Left lung (tissue), 10 donors: ENCODE results near the gene NUCB1. TPM values are rescaled to one million over a fixed set of nuclear protein-coding genes. Genes with fewer than 3 reads are reported as not detected.
"Not testable (repeated sequence)": the region's sequence is repeated elsewhere in the genome, so short reads cannot be mapped to it uniquely, and the experiment has no call there.

ENCODE experiments used
- ATAC-seq: fragments of 200-7000 bp; cut with Tn5 transposase; one replicate; pipeline ENCODE4 v1.9.1; 2020; ENCODE audit warnings: moderate library complexity
- DNase-seq, 4 donors: peaks; one replicate each; pipeline ENCODE4 v3.0.0-alpha.2; 2013 to 2020
- H3K27ac ChIP-seq, 2 donors: fragments of 200-600 bp; sonication (generic) in 1 of 2; one replicate each; pipeline versions ENCODE4 v1.5.0 to v1.8.0; 2020 to 2021
- H3K27me3 ChIP-seq, 2 donors: fragments of 200-600 bp; sonication (generic) in 1 of 2; one replicate each; pipeline versions ENCODE4 v1.5.0 to v1.8.0; 2020 to 2021
- H3K36me3 ChIP-seq, 2 donors: fragments of 200-600 bp; sonication (generic) in 1 of 2; one replicate each; pipeline versions ENCODE4 v1.5.0 to v1.8.0; 2020 to 2021
- H3K4me1 ChIP-seq, 2 donors: fragments of 200-600 bp; one replicate each; pipeline ENCODE4 v1.8.0; 2021
- H3K4me3 ChIP-seq, 2 donors: fragments of 200-600 bp; sonication (generic) in 1 of 2; one replicate each; pipeline versions ENCODE4 v1.5.0 to v1.8.0; 2020 to 2021; ENCODE audit warnings: mild to moderate bottlenecking in 1 of 2
- H3K9me3 ChIP-seq, 2 donors: fragments of 200-600 bp; sonication (generic) in 1 of 2; one replicate each; pipeline versions ENCODE4 v1.5.0 to v1.8.0; 2020 to 2021
- CTCF ChIP-seq, 2 donors: fragments of 200-600 bp; sonication (generic) in 1 of 2; IDR thresholded peaks; one replicate each; pipeline versions ENCODE4 v1.5.0 to v1.8.0; 2021; ENCODE audit warnings: antibody characterized with exemption in 2 of 2
- intact Hi-C, 2 donors: fragments of 100-400 bp; cut with DNase I; formaldehyde crosslinking; loops; one replicate each; pipeline versions ENCODE4 v1.11.2 to v1.14.2; 2022
- polyA plus RNA-seq, 6 donors: library from polyadenylated mRNA; unstranded; fragments of 120-200 nt; gene quantifications; one replicate each; pipeline ENCODE4 v1.2.1, GENCODE V29; 2013; ENCODE audit not compliant: insufficient read length in 6 of 6
- total RNA-seq, 2 donors: library from RNA; stranded (reverse); fragmentation: NEBNext Ultra II Directional; extraction: Animal tissue kit (Norgen Biotek cat#: 25700); gene quantifications; one replicate each; pipeline ENCODE4 v1.2.1, GENCODE V29; 2021
- donor health status: DM: no; HTN: yes; CAD: no.
- donor health status: DM: no; HTN: no; CAD: no.

The NUCB1 gene
- total and polyA plus RNA-seq, 8 donors, result 171 to 331 (median 201) TPM

- no peak for DNase-seq
- no peak for TF ChIP-seq CTCF (IDR thresholded peaks at IDR 0.05)
- Histone ChIP-seq H3K36me3 (peaks cover 0 to 80% of the 10 kb centered on the region in 2 donors), H3K27me3 (no peaks in the 10 kb centered on the region), H3K27ac (no peak overlapping the region), H3K4me1 (no peaks in the 10 kb centered on the region), H3K4me3 (no peak overlapping the region), H3K9me3 (no peaks in the 10 kb centered on the region)
- no peak for ATAC-seq
- intact Hi-C loops, result no loop called here
Observed at GRCh38 chr19:48920949-48921348, 20.8 kb downstream of the NUCB1 start.

- H3K27ac ChIP-seq, result no peak overlapping the region
- H3K4me3 ChIP-seq, result no peak overlapping the region
- peaks cover 0 to 9% of the 10 kb centered on the region in 2 donors for H3K4me1 ChIP-seq
- peaks cover 0 to 71% of the 10 kb centered on the region in 2 donors for H3K36me3 ChIP-seq
- H3K27me3 ChIP-seq, result no peaks in the 10 kb centered on the region
- ATAC-seq (no peak), DNase-seq (no peak)
- no peak for TF ChIP-seq CTCF (IDR thresholded peaks at IDR 0.05)
- no peaks in the 10 kb centered on the region for H3K9me3 ChIP-seq
- intact Hi-C loops, result no loop called here
Observed at GRCh38 chr19:48921721-48922500, 21.8 kb downstream of the NUCB1 start.

GRCh38 chr19:48922548-48923490 lies 22.7 kb downstream of the NUCB1 start:
- Histone ChIP-seq H3K4me3 (no peak overlapping the region), H3K36me3 (peaks cover 0 to 62% of the 10 kb centered on the region in 2 donors), H3K9me3 (no peaks in the 10 kb centered on the region), H3K27me3 (no peaks in the 10 kb centered on the region), H3K27ac (no peak overlapping the region), H3K4me1 (peaks cover 0 to 14% of the 10 kb centered on the region in 2 donors)
- DNase-seq, result no peak
- no peak for ATAC-seq
- TF ChIP-seq CTCF (IDR thresholded peaks at IDR 0.05), result no peak
- intact Hi-C loops, result no loop called here

- Histone ChIP-seq H3K27ac (peak overlapping the region in 1 of 2 donors; percentile 70), H3K4me3 (no peak overlapping the region), H3K9me3 (no peaks in the 10 kb centered on the region), H3K36me3 (peaks cover 0 to 36% of the 10 kb centered on the region in 2 donors), H3K27me3 (no peaks in the 10 kb centered on the region), H3K4me1 (peaks cover 0 to 14% of the 10 kb centered on the region in 2 donors)
- TF ChIP-seq CTCF (IDR thresholded peaks at IDR 0.05), result no peak
- DNase-seq (no peak), ATAC-seq (peak; percentile 8)
- intact Hi-C loops, result no loop called here
Observed at GRCh38 chr19:48925240-48925843, 25.2 kb downstream of the NUCB1 start.

GRCh38 chr19:48925890-48926289 lies 25.8 kb downstream of the NUCB1 start:
- H3K27me3 ChIP-seq, ATAC-seq, H3K9me3 ChIP-seq, DNase-seq, intact Hi-C loops, H3K4me3 ChIP-seq: not testable (repeated sequence)
- H3K36me3 ChIP-seq, result peaks cover 0 to 31% of the 10 kb centered on the region in 2 donors
- H3K27ac ChIP-seq, result peak overlapping the region; percentile 70 to 79
- H3K4me1 ChIP-seq, result peaks cover 0 to 14% of the 10 kb centered on the region in 2 donors
